KBM-7 (cell line): ENCODE results near the gene MBOAT7.
"Not testable (repeated sequence)": the region's sequence is repeated elsewhere in the genome, so short reads cannot be mapped to it uniquely, and the experiment has no call there.

ENCODE experiments used
- DNase-seq: peaks from one replicate; pipeline ENCODE4 v3.0.0-alpha.2; 2015
- in situ Hi-C: fragments of 300-500 bp; cut with MboI; formaldehyde crosslinking; loops from 2 replicates; pipeline ENCODE4 v1.14.3; 2020; ENCODE audit warnings: low sequenced_read_pairs, low pct_unique_long_range_greater_than_20kb, mixed read lengths

MBOAT7 gene

GRCh38 chr19:54171736-54172431, 17.5 kb downstream of the MBOAT7 start:
- in situ Hi-C loops, DNase-seq: not testable (repeated sequence)

- DNase-seq: no peak
- in situ Hi-C loops: no loop called here
These were observed 20.1 kb downstream of the MBOAT7 start for GRCh38 chr19:54169149-54169740.

- DNase-seq: peak; percentile 93
- in situ Hi-C loops: no loop called here
These were observed 21.0 kb downstream of the MBOAT7 start for GRCh38 chr19:54168174-54168917.

GRCh38 chr19:54165222-54165621, 24.2 kb downstream of the MBOAT7 start:
- DNase-seq: no peak
- in situ Hi-C loops: no loop called here

GRCh38 chr19:54164369-54165068, 24.9 kb downstream of the MBOAT7 start:
- DNase-seq: no peak
- in situ Hi-C loops: no loop called here

GRCh38 chr19:54162884-54163283, 26.5 kb downstream of the MBOAT7 start:
- in situ Hi-C loops: no loop called here
- no peak for DNase-seq

- in situ Hi-C loops: no loop called here
- DNase-seq: peak; percentile 92
These were observed 27.1 kb downstream of the MBOAT7 start for GRCh38 chr19:54162241-54162805.

- in situ Hi-C loops: no loop called here
- DNase-seq: no peak
These were observed 28.5 kb downstream of the MBOAT7 start for GRCh38 chr19:54160854-54161253.

- in situ Hi-C loops: no loop called here
These were observed 29.1 kb downstream of the MBOAT7 start for GRCh38 chr19:54160182-54160811.

GRCh38 chr19:54159352-54160181, 29.8 kb downstream of the MBOAT7 start, which contains the start of gene LENG1:
Gene LENG1, minus strand, starts transcription at chr19:54159721. Its CDS starts 26 bp downstream, at chr19:54159695.
- peak; percentile 100 for DNase-seq
- in situ Hi-C loops: no loop called here

More at GRCh38 chr19:54160182-54160811, 29.1 kb downstream of the MBOAT7 start:
- no peak for DNase-seq

GRCh38 chr19:54158812-54159351, 30.5 kb downstream of the MBOAT7 start:
- in situ Hi-C loops: no loop called here
- DNase-seq: no peak

- in situ Hi-C loops: no loop called here
- DNase-seq: no peak
These were observed 32.4 kb downstream of the MBOAT7 start for GRCh38 chr19:54156953-54157352.

- no peak for DNase-seq
- in situ Hi-C loops: no loop called here
These were observed 32.9 kb downstream of the MBOAT7 start for GRCh38 chr19:54156490-54156889.

- in situ Hi-C loops: no loop called here
- no peak for DNase-seq
These were observed 33.7 kb downstream of the MBOAT7 start for GRCh38 chr19:54155694-54156093.

- no peak for DNase-seq
- in situ Hi-C loops: no loop called here
These were observed 34.6 kb downstream of the MBOAT7 start for GRCh38 chr19:54154603-54155345.

- in situ Hi-C loops: no loop called here
- no peak for DNase-seq
These were observed 35.6 kb downstream of the MBOAT7 start for GRCh38 chr19:54153731-54154326.
